ENCODE data around the gene EXOC1L. TPM values are rescaled to one million over a fixed set of nuclear protein-coding genes. Genes with fewer than 3 reads are reported as not detected.

The EXOC1L gene
- total RNA-seq, 1 experiment from 2014 or later: not detected

GRCh38 chr4:55876387-55876786 is 56.8 kb downstream of the EXOC1L start:
- peaks cover under 1 to 9% of the 10 kb centered on the region in 2 experiments; a peak in 2 of 4 replicates for H3K36me3 ChIP-seq (ENCODE audit: control insufficient read depth in 1 of 2, insufficient read depth in 2 of 2, low read length in 2 of 2)
- POLR2A ChIA-PET: no interaction called here
- H3K4me1 ChIP-seq (ENCODE audit: control insufficient read depth in 1 of 2, insufficient read depth in 2 of 2, low read length in 2 of 2): no peaks in the 10 kb centered on the region
- H2AFZ ChIP-seq (ENCODE audit: low read depth, low read length, poor library complexity, severe bottlenecking): no peak overlapping the region
- BruUV-seq (replicated peaks): no TSS peak
- H3K4me3 ChIP-seq (replicated peaks in 1 of 2; ENCODE audit: low read depth in 1 of 2, low read length in 2 of 2): no peak overlapping the region
- no peaks in the 10 kb centered on the region for H3K9me3 ChIP-seq (ENCODE audit: control insufficient read depth in 1 of 2, insufficient read depth in 1 of 2, low read depth in 1 of 2, low read length in 2 of 2)
- H3K27me3 ChIP-seq (ENCODE audit: insufficient read depth, low read length): no peaks in the 10 kb centered on the region
- no peak overlapping the region for H3K4me2 ChIP-seq (ENCODE audit: low read length)
- CTCF ChIA-PET: interaction anchor here (1.3 kb wide), 1 partner anchor 10 kb away, joined by 5 read pairs; no protein-coding TSS in a partner anchor
- no peak overlapping the region for H3K27ac ChIP-seq (ENCODE audit: low read depth, low read length)
- intact Hi-C loops (cut with micrococcal nuclease): loop anchor here (10.0 kb wide), 1 partner anchor 428 kb away; no protein-coding TSS in a partner anchor
- no peak for ATAC-seq
- DNase-seq (ENCODE audit: low read depth, low spot score): no peak
- no peaks in the 10 kb centered on the region for H3K79me2 ChIP-seq (ENCODE audit: insufficient read depth, low read length)
- no peak overlapping the region for H3K9ac ChIP-seq (ENCODE audit: low read length)
- no peaks in the 10 kb centered on the region for H4K20me1 ChIP-seq (ENCODE audit: insufficient read depth)
- no peak for TF ChIP-seq MAX (IDR thresholded peaks at IDR 0.05)
- no peak for TF ChIP-seq JUND (IDR thresholded peaks at IDR 0.05)
- no peak for TF ChIP-seq TCF7L2 (IDR thresholded peaks at IDR 0.05; ENCODE audit: borderline replicate concordance, extremely low read depth, insufficient read depth, insufficient read length)
- TF ChIP-seq SIN3A (IDR thresholded peaks at IDR 0.05; ENCODE audit: low read depth): no peak
- no peak for TF ChIP-seq CTCF (IDR thresholded peaks at IDR 0.05 in 2 of 3, conservative IDR thresholded peaks at IDR 0.05 in 1 of 3; ENCODE audit: borderline replicate concordance in 1 of 3, insufficient read depth in 1 of 3, low read depth in 2 of 3, low read length in 2 of 3)
- no peak for TF ChIP-seq ELF1 (IDR thresholded peaks at IDR 0.05; ENCODE audit: borderline replicate concordance, low read depth)
- TF ChIP-seq ZFX (IDR thresholded peaks at IDR 0.05): no peak
- no peak for TF ChIP-seq RAD21 (IDR thresholded peaks at IDR 0.05; ENCODE audit: low read depth)
- no peak for TF ChIP-seq REST (IDR thresholded peaks at IDR 0.05; ENCODE audit: low read depth)
- TF ChIP-seq CEBPB (IDR thresholded peaks at IDR 0.05; ENCODE audit: low read depth): no peak
- no peak for TF ChIP-seq SP1 (IDR thresholded peaks at IDR 0.05; ENCODE audit: low read depth)
- TF ChIP-seq FOSL1 (IDR thresholded peaks at IDR 0.05; ENCODE audit: low read depth): no peak
- no peaks in the 10 kb centered on the region for H3K9me2 ChIP-seq (ENCODE audit: insufficient read depth)
- RAD21 ChIA-PET (ENCODE audit: low non-redundant PET in 1 of 2, low total read pairs in 2 of 2, uncharacterized antibody in 2 of 2, unreplicated experiment in 2 of 2): no interaction called here

All from HCT116 (cell line).